Parathyroid adenoma (tissue), 2 donors: ENCODE data around the gene ZFR.

Experiments used
- H2AFZ ChIP-seq: fragments of 300-600 bp; sonication (generic); one replicate; pipeline ENCODE4 v1.7.0; 2017; ENCODE audit warnings: antibody characterized with exemption, mild to moderate bottlenecking
- H3K27ac ChIP-seq: fragments of 300-600 bp; sonication (generic); one replicate; pipeline ENCODE4 v1.7.0; 2017
- H3K27me3 ChIP-seq: fragments of 300-600 bp; sonication (generic); one replicate; pipeline ENCODE4 v1.7.0; 2017; ENCODE audit warnings: low read length; ENCODE audit not compliant: control insufficient read depth, insufficient read depth
- H3K36me3 ChIP-seq: fragments of 300-600 bp; sonication (generic); one replicate; pipeline ENCODE4 v1.7.0; 2017; ENCODE audit warnings: low read length; ENCODE audit not compliant: control insufficient read depth, insufficient read depth
- H3K4me1 ChIP-seq: fragments of 300-600 bp; sonication (generic); one replicate; pipeline ENCODE4 v1.7.0; 2017; ENCODE audit warnings: control low read depth
- H3K4me2 ChIP-seq: fragments of 300-600 bp; sonication (generic); one replicate; pipeline ENCODE4 v1.7.0; 2017; ENCODE audit warnings: low read length
- H3K4me3 ChIP-seq: fragments of 300-600 bp; sonication (generic); one replicate; pipeline ENCODE4 v1.7.0; 2017; ENCODE audit warnings: low read depth, low read length
- H3K79me2 ChIP-seq: fragments of 300-600 bp; sonication (generic); one replicate; pipeline ENCODE4 v1.7.0; 2017; ENCODE audit warnings: control low read depth
- H3K9ac ChIP-seq: fragments of 300-600 bp; sonication (generic); one replicate; pipeline ENCODE4 v1.7.0; 2017; ENCODE audit warnings: mild to moderate bottlenecking
- H3K9me3 ChIP-seq: fragments of 300-600 bp; sonication (generic); one replicate; pipeline ENCODE4 v1.7.0; 2017; ENCODE audit warnings: low read length; ENCODE audit not compliant: control insufficient read depth
- CTCF ChIP-seq: fragments of 300-600 bp; sonication (generic); IDR thresholded peaks from one replicate; pipeline ENCODE4 v1.7.0; 2017; ENCODE audit warnings: antibody characterized with exemption, mild to moderate bottlenecking
- donor health status: primary hyperparathyroidism.

ZFR gene

GRCh38 chr5:32428426-32428825, 16.1 kb downstream of the ZFR start:
- Histone ChIP-seq H3K4me2 (no peak overlapping the region), H3K27ac (no peak overlapping the region), H2AFZ (no peak overlapping the region), H3K79me2 (peaks cover 59% of the 10 kb centered on the region), H3K4me1 (no peaks in the 10 kb centered on the region), H3K9ac (no peak overlapping the region), H3K27me3 (no peaks in the 10 kb centered on the region), H3K36me3 (no peaks in the 10 kb centered on the region), H3K4me3 (no peak overlapping the region), H3K9me3 (no peaks in the 10 kb centered on the region)
- no peak for TF ChIP-seq CTCF

GRCh38 chr5:32426440-32427151, 17.9 kb downstream of the ZFR start:
- Histone ChIP-seq H3K4me3 (no peak overlapping the region), H3K27me3 (no peaks in the 10 kb centered on the region), H3K27ac (no peak overlapping the region), H3K36me3 (no peaks in the 10 kb centered on the region), H3K4me1 (no peaks in the 10 kb centered on the region), H3K9ac (no peak overlapping the region), H2AFZ (no peak overlapping the region), H3K9me3 (no peaks in the 10 kb centered on the region), H3K4me2 (no peak overlapping the region), H3K79me2 (peaks cover 57% of the 10 kb centered on the region)
- TF ChIP-seq CTCF: no peak

GRCh38 chr5:32422697-32423096, 21.8 kb downstream of the ZFR start:
- Histone ChIP-seq H3K9ac (no peak overlapping the region), H3K79me2 (peaks cover 39% of the 10 kb centered on the region), H3K27ac (no peak overlapping the region), H3K9me3 (no peaks in the 10 kb centered on the region), H3K27me3 (no peaks in the 10 kb centered on the region), H3K4me2 (no peak overlapping the region), H2AFZ (no peak overlapping the region), H3K4me1 (no peaks in the 10 kb centered on the region), H3K36me3 (no peaks in the 10 kb centered on the region), H3K4me3 (no peak overlapping the region)
- no peak for TF ChIP-seq CTCF

GRCh38 chr5:32421075-32421474, 23.5 kb downstream of the ZFR start:
- no peak for TF ChIP-seq CTCF
- no peaks in the 10 kb centered on the region for H3K9me3 ChIP-seq
- H3K4me3 ChIP-seq: no peak overlapping the region
- no peaks in the 10 kb centered on the region for H3K36me3 ChIP-seq
- no peak overlapping the region for H3K9ac ChIP-seq
- H3K4me1 ChIP-seq: no peaks in the 10 kb centered on the region
- H3K27ac ChIP-seq: no peak overlapping the region
- peaks cover 23% of the 10 kb centered on the region for H3K79me2 ChIP-seq
- no peak overlapping the region for H3K4me2 ChIP-seq
- no peaks in the 10 kb centered on the region for H3K27me3 ChIP-seq
- no peak overlapping the region for H2AFZ ChIP-seq

DNA sequence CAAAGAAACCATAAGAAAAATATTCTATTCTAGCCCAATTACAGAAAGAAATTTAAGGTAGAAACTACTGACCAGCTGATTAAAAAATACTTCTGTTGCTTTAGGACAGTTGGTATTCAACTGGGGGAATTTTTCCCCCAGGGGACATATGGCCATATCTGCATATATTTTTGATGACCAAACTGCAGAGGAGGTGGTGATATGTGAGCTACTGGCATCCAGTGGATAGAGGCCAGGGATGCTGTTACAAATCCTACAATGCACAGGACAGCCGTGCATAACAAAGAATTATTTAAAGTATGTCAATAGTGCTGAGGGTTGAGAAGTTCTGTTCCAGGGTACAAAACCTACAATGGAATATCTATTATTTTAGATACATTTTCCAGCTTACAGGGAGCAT, 24.0 kb downstream of the ZFR start:
- H3K4me1 ChIP-seq: no peaks in the 10 kb centered on the region
- no peaks in the 10 kb centered on the region for H3K27me3 ChIP-seq
- no peak overlapping the region for H3K4me2 ChIP-seq
- H3K9me3 ChIP-seq: no peaks in the 10 kb centered on the region
- H3K4me3 ChIP-seq: no peak overlapping the region
- TF ChIP-seq CTCF: no peak
- no peak overlapping the region for H2AFZ ChIP-seq
- H3K36me3 ChIP-seq: no peaks in the 10 kb centered on the region
- H3K27ac ChIP-seq: no peak overlapping the region
- H3K79me2 ChIP-seq: peaks cover 22% of the 10 kb centered on the region
- H3K9ac ChIP-seq: no peak overlapping the region
